ENCODE results near the gene NEU3. TPM values are rescaled to one million over a fixed set of nuclear protein-coding genes. Genes with fewer than 3 reads are reported as not detected.
"Not testable (repeated sequence)": the region's sequence is repeated elsewhere in the genome, so short reads cannot be mapped to it uniquely, and the experiment has no call there.

The NEU3 gene
- polyA plus RNA-seq, 3 donors: 2.3 to 25.1 (median 3.9) TPM

GRCh38 chr11:75044381-75045170, 55.8 kb downstream of the NEU3 start:
- H3K27me3 ChIP-seq (ENCODE audit: control insufficient read depth in 2 of 2, insufficient read depth in 2 of 2, low read length in 2 of 2); H3K27ac Mint-ChIP-seq; H3K36me3 Mint-ChIP-seq; H3K79me2 ChIP-seq (ENCODE audit: insufficient read depth, low read length); H2AFZ ChIP-seq (ENCODE audit: insufficient read depth, low read depth, low read length, poor library complexity, severe bottlenecking); H3K27ac ChIP-seq (ENCODE audit: low read depth in 1 of 2, low read length in 2 of 2); H3K4me1 Mint-ChIP-seq; H3K4me3 ChIP-seq (replicated peaks in 1 of 3; ENCODE audit: low read depth in 2 of 3, low read length in 3 of 3); H3K4me1 ChIP-seq (ENCODE audit: control insufficient read depth in 1 of 2, insufficient read depth in 2 of 2, low read length in 2 of 2); H3K4me3 Mint-ChIP-seq; H3K36me3 ChIP-seq (replicated peaks in 1 of 2; ENCODE audit: control insufficient read depth in 1 of 2, insufficient read depth in 2 of 2, low read length in 2 of 2); DNase-seq; H3K9me3 Mint-ChIP-seq; H4K20me1 ChIP-seq (ENCODE audit: insufficient read depth, low read length); H3K4me2 ChIP-seq (replicated peaks; ENCODE audit: extremely low read depth, low read length, poor library complexity, severe bottlenecking); H3K9me3 ChIP-seq (replicated peaks in 1 of 2; ENCODE audit: control insufficient read depth in 1 of 2, insufficient read depth in 1 of 2, low read length in 2 of 2); H3K9ac ChIP-seq (ENCODE audit: insufficient read depth, low read length, poor library complexity, severe bottlenecking); intact Hi-C loops (cut with micrococcal nuclease): not testable (repeated sequence)
- peaks cover 5 to 11% (median 8%) of the 10 kb centered on the region in 3 donors for H3K27me3 Mint-ChIP-seq (ENCODE audit: low read depth in 3 of 3)
- WGBS (ENCODE audit: insufficient coverage): 88% methylated on average over 14 of the region's 15 CpGs

- intact Hi-C loops (cut with micrococcal nuclease); H3K27ac Mint-ChIP-seq; H3K27me3 ChIP-seq (ENCODE audit: control insufficient read depth in 2 of 2, insufficient read depth in 2 of 2, low read length in 2 of 2); H3K4me2 ChIP-seq (replicated peaks; ENCODE audit: extremely low read depth, low read length, poor library complexity, severe bottlenecking); H3K4me1 ChIP-seq (ENCODE audit: control insufficient read depth in 1 of 2, insufficient read depth in 2 of 2, low read length in 2 of 2); DNase-seq; H3K4me3 ChIP-seq (replicated peaks in 1 of 3; ENCODE audit: low read depth in 2 of 3, low read length in 3 of 3); H3K27ac ChIP-seq (ENCODE audit: low read depth in 1 of 2, low read length in 2 of 2); H3K36me3 Mint-ChIP-seq; H4K20me1 ChIP-seq (ENCODE audit: insufficient read depth, low read length); H3K4me3 Mint-ChIP-seq; H3K4me1 Mint-ChIP-seq; H3K9me3 Mint-ChIP-seq; H3K9me3 ChIP-seq (replicated peaks in 1 of 2; ENCODE audit: control insufficient read depth in 1 of 2, insufficient read depth in 1 of 2, low read length in 2 of 2); H3K9ac ChIP-seq (ENCODE audit: insufficient read depth, low read length, poor library complexity, severe bottlenecking); H2AFZ ChIP-seq (ENCODE audit: insufficient read depth, low read depth, low read length, poor library complexity, severe bottlenecking); H3K36me3 ChIP-seq (replicated peaks in 1 of 2; ENCODE audit: control insufficient read depth in 1 of 2, insufficient read depth in 2 of 2, low read length in 2 of 2); H3K79me2 ChIP-seq (ENCODE audit: insufficient read depth, low read length): not testable (repeated sequence)
- WGBS (ENCODE audit: insufficient coverage): 100% methylated on average over 2 of the region's 5 CpGs
- H3K27me3 Mint-ChIP-seq (ENCODE audit: low read depth in 3 of 3): peaks cover 0 to 10% (median 8%) of the 10 kb centered on the region in 3 donors
Measured at GRCh38 chr11:75046668-75047067, 57.9 kb downstream of the NEU3 start.

DNA sequence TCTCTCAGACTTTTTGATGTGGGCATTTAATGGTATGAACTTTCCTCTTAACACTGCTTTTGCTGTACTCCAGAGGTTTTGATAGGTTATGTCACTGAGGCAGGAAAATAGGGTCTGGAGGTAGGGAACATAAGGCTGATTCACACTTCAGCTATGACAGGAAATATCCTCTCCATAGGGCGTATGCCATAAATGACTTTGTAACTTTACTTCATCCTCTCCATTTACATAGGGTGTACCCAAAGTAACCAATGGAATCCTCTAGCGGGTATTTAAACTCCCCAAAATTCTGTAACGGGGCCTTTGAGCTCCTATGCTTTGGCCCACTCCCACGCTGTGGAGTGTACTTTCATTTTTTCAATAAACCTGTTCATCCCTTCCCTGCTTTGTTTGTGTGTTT, 58.5 kb downstream of the NEU3 start:
- Mint-ChIP-seq H3K4me1 (no peaks in the 10 kb centered on the region), H3K27me3 (ENCODE audit: low read depth in 3 of 3) (peaks cover 0 to 6% (median 4%) of the 10 kb centered on the region in 3 donors), H3K27ac (no peak overlapping the region), H3K36me3 (no peaks in the 10 kb centered on the region), H3K4me3 (no peak overlapping the region), H3K9me3 (peaks cover 0 to 7% (median 0%) of the 10 kb centered on the region in 7 donors)
- H3K4me2 ChIP-seq (replicated peaks; ENCODE audit: extremely low read depth, low read length, poor library complexity, severe bottlenecking): no peak overlapping the region
- no peaks in the 10 kb centered on the region for H3K4me1 ChIP-seq (ENCODE audit: control insufficient read depth in 1 of 2, insufficient read depth in 2 of 2, low read length in 2 of 2)
- H3K27me3 ChIP-seq (ENCODE audit: control insufficient read depth in 2 of 2, insufficient read depth in 2 of 2, low read length in 2 of 2): no peaks in the 10 kb centered on the region
- H3K9me3 ChIP-seq (replicated peaks in 1 of 2; ENCODE audit: control insufficient read depth in 1 of 2, insufficient read depth in 1 of 2, low read length in 2 of 2): no peaks in the 10 kb centered on the region
- H4K20me1 ChIP-seq (ENCODE audit: insufficient read depth, low read length): no peaks in the 10 kb centered on the region
- intact Hi-C loops (cut with micrococcal nuclease): no loop called here
- H3K27ac ChIP-seq (ENCODE audit: low read depth in 1 of 2, low read length in 2 of 2): no peak overlapping the region
- no peak for DNase-seq
- H3K79me2 ChIP-seq (ENCODE audit: insufficient read depth, low read length): no peaks in the 10 kb centered on the region
- H3K4me3 ChIP-seq (replicated peaks in 1 of 3; ENCODE audit: low read depth in 2 of 3, low read length in 3 of 3): no peak overlapping the region
- no peak overlapping the region for H3K9ac ChIP-seq (ENCODE audit: insufficient read depth, low read length, poor library complexity, severe bottlenecking)
- TF ChIP-seq, protein P1, sequence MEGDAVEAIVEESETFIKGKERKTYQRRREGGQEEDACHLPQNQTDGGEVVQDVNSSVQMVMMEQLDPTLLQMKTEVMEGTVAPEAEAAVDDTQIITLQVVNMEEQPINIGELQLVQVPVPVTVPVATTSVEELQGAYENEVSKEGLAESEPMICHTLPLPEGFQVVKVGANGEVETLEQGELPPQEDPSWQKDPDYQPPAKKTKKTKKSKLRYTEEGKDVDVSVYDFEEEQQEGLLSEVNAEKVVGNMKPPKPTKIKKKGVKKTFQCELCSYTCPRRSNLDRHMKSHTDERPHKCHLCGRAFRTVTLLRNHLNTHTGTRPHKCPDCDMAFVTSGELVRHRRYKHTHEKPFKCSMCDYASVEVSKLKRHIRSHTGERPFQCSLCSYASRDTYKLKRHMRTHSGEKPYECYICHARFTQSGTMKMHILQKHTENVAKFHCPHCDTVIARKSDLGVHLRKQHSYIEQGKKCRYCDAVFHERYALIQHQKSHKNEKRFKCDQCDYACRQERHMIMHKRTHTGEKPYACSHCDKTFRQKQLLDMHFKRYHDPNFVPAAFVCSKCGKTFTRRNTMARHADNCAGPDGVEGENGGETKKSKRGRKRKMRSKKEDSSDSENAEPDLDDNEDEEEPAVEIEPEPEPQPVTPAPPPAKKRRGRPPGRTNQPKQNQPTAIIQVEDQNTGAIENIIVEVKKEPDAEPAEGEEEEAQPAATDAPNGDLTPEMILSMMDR (IDR thresholded peaks at IDR 0.05): no peak
- WGBS (ENCODE audit: insufficient coverage): 90% methylated on average over 2 of the region's 4 CpGs
- H2AFZ ChIP-seq (ENCODE audit: insufficient read depth, low read depth, low read length, poor library complexity, severe bottlenecking): no peak overlapping the region
- H3K36me3 ChIP-seq (replicated peaks in 1 of 2; ENCODE audit: control insufficient read depth in 1 of 2, insufficient read depth in 2 of 2, low read length in 2 of 2): no peaks in the 10 kb centered on the region
